NCI-H460 (cell line): ENCODE measurements around the gene YJEFN3. TPM values are rescaled to one million over a fixed set of nuclear protein-coding genes. Genes with fewer than 3 reads are reported as not detected.

Experiments used
- DNase-seq: peaks from one replicate; pipeline ENCODE4 v3.0.0-alpha.2; 2016; ENCODE audit warnings: low read depth; ENCODE audit errors: extremely low read depth
- total RNA-seq: library from RNA; depleted of rRNA; stranded (reverse); fragments of >200 nt; shearing (Covaris generic); gene quantifications from 2 replicates; pipeline ENCODE4 v1.2.3, GENCODE V29; 2014; rRNA removed

Gene YJEFN3
- total RNA-seq, 1 experiment from 2014 or later: 2.5 TPM

DNA sequence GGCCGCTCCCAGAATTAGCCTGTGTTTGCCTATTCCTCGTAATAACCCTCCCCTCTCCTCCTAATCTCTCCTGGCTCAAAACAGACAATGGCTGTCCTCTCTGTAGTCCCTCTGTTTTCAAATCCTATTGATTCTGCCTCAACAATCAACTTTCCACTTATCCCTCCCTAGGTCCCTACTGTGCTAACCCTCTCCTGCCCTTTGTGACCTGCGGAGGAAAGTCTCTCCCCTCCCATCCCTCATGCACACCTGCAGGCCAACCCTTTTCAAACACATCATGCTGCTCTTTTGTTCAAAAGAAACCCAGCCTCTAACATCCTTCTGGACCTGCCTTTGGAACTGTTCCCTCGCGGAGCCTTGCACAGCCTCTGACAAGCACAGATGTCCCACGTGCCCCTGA is 46.7 kb downstream of the YJEFN3 start:
- DNase-seq: no peak

DNA sequence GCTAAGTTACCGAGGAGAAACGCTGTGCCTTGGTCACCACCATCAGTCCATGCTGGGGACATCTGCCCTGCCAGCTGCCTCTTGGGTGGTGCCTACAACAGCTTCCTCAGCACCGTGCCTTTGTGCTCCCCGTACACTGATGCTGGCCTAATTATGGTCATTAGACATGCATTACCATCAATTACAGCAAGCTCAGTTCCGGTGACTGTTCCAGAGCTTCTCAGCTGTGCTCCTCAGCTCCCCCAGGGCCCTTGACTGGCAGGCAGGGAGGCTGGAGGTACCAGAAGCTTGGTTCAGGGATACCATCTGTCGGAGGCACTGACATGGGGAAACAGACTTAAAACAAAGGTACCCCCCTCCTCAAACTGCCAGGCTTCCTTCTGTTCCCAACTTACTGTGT is 49.5 kb downstream of the YJEFN3 start:
- DNase-seq: no peak

DNA sequence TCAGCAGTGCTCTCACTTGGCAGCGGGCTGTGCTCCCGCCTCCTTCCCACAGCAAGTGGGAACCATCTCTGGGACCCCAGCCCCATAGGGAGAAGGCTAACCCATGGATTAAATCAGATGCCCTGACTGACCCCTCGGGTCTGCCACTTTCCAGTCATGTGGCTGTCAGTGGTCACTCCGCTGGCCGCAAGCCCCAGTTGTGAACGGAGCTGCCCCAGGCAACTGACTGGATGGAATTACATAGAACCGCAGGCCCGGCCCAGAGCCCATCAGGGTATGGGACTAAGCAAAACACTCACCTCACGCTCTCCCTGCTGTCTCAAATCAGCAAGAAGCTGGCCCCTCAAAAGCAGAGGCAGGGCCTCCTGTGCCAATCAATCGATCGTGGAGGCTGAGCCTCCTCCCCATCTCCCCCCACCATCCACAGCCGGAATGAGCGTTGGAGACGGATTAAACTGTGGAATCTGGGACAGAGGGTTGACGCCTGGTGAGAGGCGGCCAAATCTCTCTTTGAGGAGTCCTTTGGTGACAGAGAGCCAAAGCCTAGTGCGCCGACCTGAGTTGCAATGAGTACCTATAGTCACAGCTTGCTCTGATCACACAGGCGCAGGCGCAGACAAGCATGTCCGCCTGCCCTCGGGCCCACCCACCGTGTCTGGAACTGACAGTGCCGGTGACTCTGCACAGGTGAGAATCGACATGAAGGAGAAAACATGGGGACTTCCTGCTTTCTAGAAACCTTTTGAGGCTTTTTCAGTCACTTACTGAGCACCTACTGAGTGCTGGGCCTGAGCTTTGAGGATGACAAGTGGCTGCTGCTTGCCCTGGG is 51.0 kb downstream of the YJEFN3 start:
- no peak for DNase-seq

DNA sequence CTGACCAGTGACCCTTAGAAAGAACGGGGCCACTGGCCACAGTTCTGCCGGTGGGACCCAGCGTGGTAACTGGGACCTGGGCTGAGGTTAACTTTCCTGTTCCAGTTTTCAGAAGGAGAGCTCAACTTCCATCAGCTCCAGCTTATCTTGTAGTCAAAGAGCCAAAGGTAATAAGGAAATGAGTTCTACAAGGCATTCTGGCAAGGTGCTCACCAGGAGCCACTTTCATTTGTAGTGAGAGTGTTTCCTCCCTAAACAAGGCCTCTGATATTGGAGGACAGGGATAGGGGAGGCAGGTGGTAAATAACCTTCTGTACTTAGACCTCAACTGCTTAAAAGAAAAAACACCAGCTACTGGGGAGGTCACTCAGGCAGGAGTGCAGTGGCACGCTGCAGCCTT is 51.7 kb downstream of the YJEFN3 start:
- no peak for DNase-seq

DNA sequence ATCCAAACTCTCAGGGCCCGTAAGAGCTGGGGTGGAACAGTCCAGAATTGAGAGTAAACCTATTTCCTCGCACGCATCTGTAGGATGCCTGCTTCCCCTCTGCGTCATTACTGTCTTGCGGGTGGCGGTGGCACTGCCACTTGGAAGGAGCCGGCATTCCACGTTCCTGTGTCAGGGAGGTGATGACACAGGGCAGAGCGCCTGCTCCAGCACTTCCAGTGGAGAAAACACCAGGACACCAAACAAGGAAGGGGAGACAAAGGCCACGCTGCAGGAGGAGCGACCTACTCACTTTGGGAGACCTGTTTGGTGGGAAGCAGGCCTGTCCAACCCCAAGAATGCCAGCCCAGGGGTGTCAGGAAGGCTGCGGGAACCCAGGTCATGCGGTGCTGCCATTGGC is 52.7 kb downstream of the YJEFN3 start:
- DNase-seq: no peak

DNA sequence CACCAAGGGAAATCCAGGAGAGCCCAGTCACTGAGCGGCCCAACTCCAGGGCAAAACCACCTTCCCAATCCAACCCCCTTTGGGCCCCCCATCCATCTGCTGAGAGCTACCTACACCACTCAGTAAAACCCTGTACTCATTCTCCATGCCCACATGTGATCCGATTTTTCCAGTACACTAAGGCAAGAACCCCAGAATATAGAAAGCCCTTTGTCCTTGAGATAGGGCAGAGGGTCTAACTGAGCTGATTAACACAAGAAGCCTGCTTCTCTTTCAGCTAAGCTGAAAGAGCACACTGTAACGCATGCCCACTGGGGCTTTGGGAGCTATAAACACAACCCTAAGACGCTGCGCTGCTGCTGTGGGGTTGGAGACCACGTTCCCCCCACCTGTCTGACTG is 53.8 kb downstream of the YJEFN3 start:
- no peak for DNase-seq

DNA sequence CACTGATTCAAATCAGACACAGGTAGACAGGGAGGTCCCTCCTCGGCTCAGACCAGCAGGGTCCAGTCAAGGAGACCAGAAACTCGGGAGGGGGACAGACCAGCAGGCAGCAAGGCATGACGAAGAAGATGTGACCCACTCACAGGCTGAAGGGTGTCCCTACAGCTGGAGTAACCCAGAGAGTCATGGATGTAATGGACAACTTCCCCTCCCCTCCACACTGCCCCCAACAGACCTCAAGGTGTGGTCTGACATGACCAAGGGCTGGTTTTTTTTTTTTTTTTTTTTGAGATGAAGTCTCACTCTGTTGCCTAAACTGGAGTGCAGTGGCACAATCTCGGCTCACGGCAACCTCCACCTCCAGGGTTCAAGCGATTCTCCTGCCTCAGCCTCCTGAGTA is 55.6 kb downstream of the YJEFN3 start:
- DNase-seq: no peak

Other genes with a start within 250 kb of the YJEFN3 start
- gene SUGP1, start 208.4 kb upstream of the YJEFN3 start, total RNA-seq: 18.7 and 19.5 TPM in 2 replicates
- 15.0 and 19.4 TPM in 2 replicates for gene MAU2, start 208.1 kb upstream of the YJEFN3 start, total RNA-seq
- gene GATAD2A, start 123.2 kb upstream of the YJEFN3 start, total RNA-seq: 28.2 and 31.3 TPM in 2 replicates
- gene TSSK6, start 13.4 kb upstream of the YJEFN3 start, total RNA-seq: 2.2 and 3.2 TPM in 2 replicates
- 134 and 136 TPM in 2 replicates for gene NDUFA13, start 12.7 kb upstream of the YJEFN3 start, total RNA-seq
- 0.02 and 0.12 TPM in 2 replicates for gene CILP2, start 9.4 kb downstream of the YJEFN3 start, total RNA-seq
- gene PBX4, start 89.8 kb downstream of the YJEFN3 start, total RNA-seq: 0.57 TPM in 1 of 2 replicates, not detected in the other
- 1.5 and 2.5 TPM in 2 replicates for gene LPAR2, start 99.3 kb downstream of the YJEFN3 start, total RNA-seq
- 2.2 and 4.4 TPM in 2 replicates for gene GMIP, start 114.7 kb downstream of the YJEFN3 start, total RNA-seq
- 27.9 and 29.9 TPM in 2 replicates for gene ATP13A1, start 134.8 kb downstream of the YJEFN3 start, total RNA-seq
- 6.6 and 7.0 TPM in 2 replicates for gene ZNF101, start 139.9 kb downstream of the YJEFN3 start, total RNA-seq
- gene ZNF14, start 204.2 kb downstream of the YJEFN3 start, total RNA-seq: 5.5 and 6.0 TPM in 2 replicates